ENCODE results near the gene NRTN.

NRTN gene

GRCh38 chr19:5808120-5808816, 3.4 kb downstream of the NRTN start:
- no peak overlapping the region for H3K27ac ChIP-seq
- no peak for TF ChIP-seq CTCF (IDR thresholded peaks at IDR 0.05)
- no peak for TF ChIP-seq ZFX (IDR thresholded peaks at IDR 0.05; ENCODE audit: borderline replicate concordance)

- no peak overlapping the region for H3K27ac ChIP-seq
- TF ChIP-seq ZFX (IDR thresholded peaks at IDR 0.05; ENCODE audit: borderline replicate concordance) (no peak), CTCF (IDR thresholded peaks at IDR 0.05) (no peak)
These were observed 4.2 kb downstream of the NRTN start for GRCh38 chr19:5809053-5809452.

GRCh38 chr19:5809469-5809868, 4.6 kb downstream of the NRTN start:
- H3K27ac ChIP-seq: no peak overlapping the region
- no peak for TF ChIP-seq CTCF (IDR thresholded peaks at IDR 0.05)
- TF ChIP-seq ZFX (IDR thresholded peaks at IDR 0.05; ENCODE audit: borderline replicate concordance): no peak

- H3K27ac ChIP-seq: no peak overlapping the region
- no peak for TF ChIP-seq CTCF (IDR thresholded peaks at IDR 0.05)
- no peak for TF ChIP-seq ZFX (IDR thresholded peaks at IDR 0.05; ENCODE audit: borderline replicate concordance)
These were observed 6.2 kb downstream of the NRTN start for GRCh38 chr19:5811117-5811516.

DNA sequence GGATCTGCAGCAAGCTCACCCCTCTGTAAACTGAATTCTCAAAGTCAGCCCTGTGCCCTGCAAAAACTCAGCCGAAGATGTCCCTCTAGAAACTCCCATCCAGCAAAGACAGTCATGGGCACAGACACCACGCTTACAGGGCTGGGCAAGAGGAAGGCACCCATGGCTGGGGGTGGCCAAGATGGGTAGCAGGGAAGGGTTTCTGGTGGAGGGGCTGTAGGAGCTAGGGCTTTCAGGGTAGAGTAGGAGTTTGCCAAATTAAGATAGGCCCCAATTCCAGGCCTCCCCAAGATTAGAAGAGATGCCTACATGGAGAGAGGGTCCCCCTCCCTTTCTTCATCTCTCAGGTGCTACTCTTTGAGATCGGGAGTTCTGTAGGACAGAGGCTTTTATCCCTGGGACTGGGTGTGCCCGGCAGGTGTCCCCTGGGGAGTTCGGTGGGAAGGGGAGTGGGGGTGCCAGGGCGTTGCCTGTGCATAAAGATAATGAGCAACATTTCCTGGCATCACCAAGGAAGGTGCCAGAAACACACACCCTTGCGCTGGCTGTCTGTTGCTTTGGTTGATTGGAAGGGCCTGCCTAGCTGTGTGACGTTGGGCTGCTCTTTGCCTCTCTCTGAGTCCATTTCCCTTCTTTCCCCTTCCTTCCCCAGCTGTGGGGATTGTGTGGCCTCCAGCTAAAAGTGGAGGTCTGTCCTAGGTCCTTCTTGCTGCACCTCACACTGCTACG, 9.4 kb downstream of the NRTN start:
- no peak overlapping the region for H3K27ac ChIP-seq
- no peak for TF ChIP-seq ZFX (IDR thresholded peaks at IDR 0.05; ENCODE audit: borderline replicate concordance)
- no peak for TF ChIP-seq CTCF (IDR thresholded peaks at IDR 0.05)

GRCh38 chr19:5814852-5815246, 10.0 kb downstream of the NRTN start:
- H3K27ac ChIP-seq: no peak overlapping the region
- no peak for TF ChIP-seq ZFX (IDR thresholded peaks at IDR 0.05; ENCODE audit: borderline replicate concordance)
- no peak for TF ChIP-seq CTCF (IDR thresholded peaks at IDR 0.05)

GRCh38 chr19:5817218-5817617, 12.4 kb downstream of the NRTN start:
- no peak overlapping the region for H3K27ac ChIP-seq
- TF ChIP-seq ZFX (IDR thresholded peaks at IDR 0.05; ENCODE audit: borderline replicate concordance) (no peak), CTCF (IDR thresholded peaks at IDR 0.05) (no peak)

Measured in 22Rv1 (cell line).